GM18870 (cell line): ENCODE measurements around the gene TMEM151A.

ENCODE experiments used
- ATAC-seq: cut with Tn5 transposase; IDR thresholded peaks from one replicate; pipeline ENCODE4 v1.9.1; 2021; ENCODE audit warnings: moderate library complexity; ENCODE audit not compliant: unreplicated experiment

TMEM151A gene

GRCh38 chr11:66334605-66335442 is 43.1 kb downstream of the TMEM151A start:
- ATAC-seq: no peak

GRCh38 chr11:66335531-66336233 is 44.0 kb downstream of the TMEM151A start:
- ATAC-seq: no peak

- ATAC-seq: peak; percentile 49
These were observed 44.8 kb downstream of the TMEM151A start, which contains the start of gene RIN1 for GRCh38 chr11:66336234-66337102. TSS of gene RIN1 (minus strand) at chr11:66336434. CDS start at chr11:66336402, 32 bp downstream.

GRCh38 chr11:66337103-66337899 is 45.6 kb downstream of the TMEM151A start:
- no peak for ATAC-seq

GRCh38 chr11:66338276-66339161 is 46.8 kb downstream of the TMEM151A start:
- ATAC-seq: no peak

GRCh38 chr11:66339162-66339675 is 47.5 kb downstream of the TMEM151A start:
- no peak for ATAC-seq

GRCh38 chr11:66339686-66340483 is 48.2 kb downstream of the TMEM151A start:
- ATAC-seq: no peak

GRCh38 chr11:66340596-66341501 is 49.2 kb downstream of the TMEM151A start:
- no peak for ATAC-seq

GRCh38 chr11:66341502-66342126 is 49.9 kb downstream of the TMEM151A start:
- no peak for ATAC-seq

GRCh38 chr11:66343176-66343575 is 51.5 kb downstream of the TMEM151A start:
- ATAC-seq: no peak

- peak; percentile 44 for ATAC-seq
These were observed 53.0 kb downstream of the TMEM151A start, which contains the start of gene BRMS1 for GRCh38 chr11:66344550-66345315. TSS of gene BRMS1 (minus strand) at chr11:66345104. CDS start at chr11:66342234, 2,870 bp downstream.

GRCh38 chr11:66345316-66345649 is 53.6 kb downstream of the TMEM151A start:
- peak; percentile 2 for ATAC-seq
